Gastrocnemius medialis (tissue), 4 donors: ENCODE data around the gene GPATCH11. TPM values are rescaled to one million over a fixed set of nuclear protein-coding genes. Genes with fewer than 3 reads are reported as not detected.

Experiments used
- ATAC-seq, 2 donors: fragments of 150-250 bp; one replicate each; pipeline ENCODE4 v1.9.1; 2016
- DNase-seq, 2 donors: peaks; one replicate each; pipeline ENCODE4 v3.0.0-alpha.2; 2019
- H3K27ac ChIP-seq, 4 donors: fragments of 200-600 bp; sonication (generic); 1 replicate in 1 of 4; 2 replicates in 3 of 4; pipeline ENCODE4 v1.5.1; 2016 to 2018; ENCODE audit warnings: mild to moderate bottlenecking in 2 of 4, moderate library complexity in 1 of 4
- H3K27me3 ChIP-seq, 3 donors: fragments of 200-600 bp; sonication (generic) in 2 of 3; 1 replicate in 1 of 3; 2 replicates in 2 of 3; pipeline versions ENCODE4 v1.5.1 to v1.6.0; 2016 to 2019; ENCODE audit warnings: mild to moderate bottlenecking in 1 of 3, moderate library complexity in 1 of 3
- H3K36me3 ChIP-seq, 2 donors: fragments of 200-600 bp; sonication (generic) in 1 of 2; one replicate each; pipeline ENCODE4 v1.5.1; 2017 to 2018
- H3K4me1 ChIP-seq, 2 donors: fragments of 200-600 bp; sonication (generic) in 1 of 2; one replicate each; pipeline ENCODE4 v1.5.1; 2016 to 2017; ENCODE audit warnings: mild to moderate bottlenecking in 2 of 2
- H3K4me3 ChIP-seq, 4 donors: fragments of 200-600 bp; sonication (generic) in 3 of 4; 1 replicate in 1 of 4; 2 replicates in 3 of 4; pipeline ENCODE4 v1.5.1; 2016 to 2019; ENCODE audit warnings: mild to moderate bottlenecking in 2 of 4
- H3K9me3 ChIP-seq, 3 donors: fragments of 200-600 bp; sonication (generic) in 2 of 3; 1 replicate in 1 of 3; 2 replicates in 2 of 3; pipeline ENCODE4 v1.5.1; 2016 to 2019
- POLR2A ChIP-seq, 2 donors: fragments of 450-650 bp; IDR thresholded peaks; one replicate each; pipeline ENCODE4 v1.6.1; 2017; ENCODE audit warnings: antibody characterized with exemption in 2 of 2, mild to moderate bottlenecking in 2 of 2, moderate library complexity in 2 of 2
- in situ Hi-C, 4 donors: fragments of 200-750 bp; cut with MboI; loops; one replicate each; pipeline versions ENCODE4 v1.15.0 to v1.8.0; 2017; ENCODE audit warnings: low sequenced_read_pairs in 4 of 4
- intact Hi-C: fragments of 100-400 bp; cut with DNase I; formaldehyde crosslinking; loops from one replicate; pipeline ENCODE4 v1.15.1; 2023; ENCODE audit warnings: low total_unique reads
- total RNA-seq, 4 donors: library from RNA; depleted of rRNA; stranded (reverse); fragments of >200 nt; gene quantifications; one replicate each; pipeline versions ENCODE4 v1.1.0 to v1.2.3, GENCODE V29; 2016
- TF ChIP-seq, protein P1 (sequence below), 5 experiments: fragments of 450-650 bp in 3 of 5; fragments of 200-600 bp in 2 of 5; sonication (generic) in 2 of 5; IDR thresholded peaks in 4 of 5; conservative IDR thresholded peaks in 1 of 5; 1 replicate in 4 of 5; 2 replicates in 1 of 5; pipeline ENCODE4 v1.5.1; 2016 to 2019; ENCODE audit warnings: antibody characterized with exemption in 5 of 5, mild to moderate bottlenecking in 3 of 5, moderate library complexity in 3 of 5

GPATCH11 gene
- total RNA-seq, 4 donors from 2014 or later: 2.5 to 3.7 (median 3.0) TPM

DNA sequence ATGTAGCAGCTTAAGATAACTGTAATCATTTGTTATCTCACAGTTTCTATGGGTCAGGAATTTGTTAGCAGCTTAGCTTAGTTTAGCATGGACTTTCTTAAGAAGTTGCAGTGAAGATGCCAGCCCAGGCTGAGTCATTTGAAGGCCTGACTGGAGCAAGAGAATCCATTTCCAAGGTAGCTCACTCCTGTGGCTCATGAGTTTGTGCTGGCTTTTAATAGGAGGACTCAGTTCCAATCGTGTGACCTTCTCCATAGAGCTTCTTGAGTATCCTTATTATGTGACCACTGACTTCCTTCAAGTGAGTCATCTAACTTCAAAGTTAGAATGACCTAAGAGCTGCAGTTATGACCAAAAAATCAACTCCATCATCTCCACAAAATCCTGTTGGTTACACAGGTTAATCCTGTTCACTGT, 1.4 kb downstream of the GPATCH11 start:
- Histone ChIP-seq H3K27ac (no peak overlapping the region), H3K36me3 (peaks cover 0 to 27% of the 10 kb centered on the region in 2 donors), H3K4me3 (no peak overlapping the region), H3K27me3 (no peaks in the 10 kb centered on the region), H3K4me1 (peaks cover 22 to 24% of the 10 kb centered on the region in 2 donors), H3K9me3 (no peaks in the 10 kb centered on the region)
- ATAC-seq (no peak), DNase-seq (no peak)
- TF ChIP-seq, protein P1, sequence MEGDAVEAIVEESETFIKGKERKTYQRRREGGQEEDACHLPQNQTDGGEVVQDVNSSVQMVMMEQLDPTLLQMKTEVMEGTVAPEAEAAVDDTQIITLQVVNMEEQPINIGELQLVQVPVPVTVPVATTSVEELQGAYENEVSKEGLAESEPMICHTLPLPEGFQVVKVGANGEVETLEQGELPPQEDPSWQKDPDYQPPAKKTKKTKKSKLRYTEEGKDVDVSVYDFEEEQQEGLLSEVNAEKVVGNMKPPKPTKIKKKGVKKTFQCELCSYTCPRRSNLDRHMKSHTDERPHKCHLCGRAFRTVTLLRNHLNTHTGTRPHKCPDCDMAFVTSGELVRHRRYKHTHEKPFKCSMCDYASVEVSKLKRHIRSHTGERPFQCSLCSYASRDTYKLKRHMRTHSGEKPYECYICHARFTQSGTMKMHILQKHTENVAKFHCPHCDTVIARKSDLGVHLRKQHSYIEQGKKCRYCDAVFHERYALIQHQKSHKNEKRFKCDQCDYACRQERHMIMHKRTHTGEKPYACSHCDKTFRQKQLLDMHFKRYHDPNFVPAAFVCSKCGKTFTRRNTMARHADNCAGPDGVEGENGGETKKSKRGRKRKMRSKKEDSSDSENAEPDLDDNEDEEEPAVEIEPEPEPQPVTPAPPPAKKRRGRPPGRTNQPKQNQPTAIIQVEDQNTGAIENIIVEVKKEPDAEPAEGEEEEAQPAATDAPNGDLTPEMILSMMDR (IDR thresholded peaks at IDR 0.05 in 4 of 5, conservative IDR thresholded peaks at IDR 0.05 in 1 of 5): no peak
- TF ChIP-seq POLR2A (IDR thresholded peaks at IDR 0.05): no peak
- intact Hi-C loops (loop anchor here (5.0 kb wide), 1 partner anchor 842 kb away; the partner anchor contains the start of gene RMDN2), in situ Hi-C loops (no loop called here)

DNA sequence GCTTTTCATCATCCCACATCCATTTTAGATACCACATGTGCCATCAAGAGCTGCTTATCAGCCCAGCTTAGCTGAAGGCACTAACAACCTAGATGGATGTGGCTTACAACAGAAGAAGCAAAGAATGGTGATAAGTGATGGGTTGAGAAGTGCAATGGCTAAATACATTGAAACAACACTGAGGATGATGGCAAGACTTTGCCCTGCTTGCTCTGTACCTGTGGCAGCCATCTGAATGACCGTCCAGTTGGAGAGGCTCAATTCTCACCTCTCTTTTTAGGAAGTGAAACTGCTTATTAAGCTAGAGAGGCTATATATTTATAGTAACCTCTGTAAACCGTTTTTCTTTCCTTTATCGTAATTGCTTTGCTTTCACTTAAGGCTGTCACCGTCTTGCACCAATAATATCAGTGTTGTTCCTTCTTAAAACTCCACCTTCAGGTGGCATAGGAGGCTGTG, 5.7 kb downstream of the GPATCH11 start:
- DNase-seq: no peak
- H3K36me3 ChIP-seq: peaks cover 2 to 66% of the 10 kb centered on the region in 2 donors
- H3K27ac ChIP-seq: no peak overlapping the region
- no peak for ATAC-seq
- H3K9me3 ChIP-seq: no peaks in the 10 kb centered on the region
- no peak overlapping the region for H3K4me3 ChIP-seq
- peaks cover 6% of the 10 kb centered on the region in 2 donors for H3K4me1 ChIP-seq
- no peak for TF ChIP-seq POLR2A (IDR thresholded peaks at IDR 0.05)
- TF ChIP-seq, protein P1 (IDR thresholded peaks at IDR 0.05 in 4 of 5, conservative IDR thresholded peaks at IDR 0.05 in 1 of 5): no peak
- in situ Hi-C loops (no loop called here), intact Hi-C loops (no loop called here)
- no peaks in the 10 kb centered on the region for H3K27me3 ChIP-seq

DNA sequence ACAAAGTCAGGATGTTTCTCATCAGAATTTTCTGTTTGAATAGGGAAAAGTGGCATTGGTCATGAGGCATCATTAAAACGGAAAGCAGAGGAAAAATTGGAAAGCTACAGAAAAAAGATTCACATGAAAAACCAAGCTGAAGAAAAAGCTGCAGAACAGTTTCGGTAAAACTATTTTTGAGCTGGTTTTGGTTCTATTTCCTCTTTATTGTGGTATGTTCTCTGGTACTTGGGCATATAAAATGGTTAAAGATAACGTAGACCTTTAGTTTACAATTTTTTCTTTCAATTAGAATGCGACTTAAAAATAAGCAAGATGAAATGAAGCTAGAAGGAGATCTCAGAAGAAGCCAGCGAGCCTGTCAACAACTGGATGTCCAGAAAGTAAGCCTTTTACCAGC, 7.6 kb downstream of the GPATCH11 start:
- intact Hi-C loops: no loop called here
- in situ Hi-C loops: no loop called here
- peaks cover 4 to 85% of the 10 kb centered on the region in 2 donors for H3K36me3 ChIP-seq

DNA sequence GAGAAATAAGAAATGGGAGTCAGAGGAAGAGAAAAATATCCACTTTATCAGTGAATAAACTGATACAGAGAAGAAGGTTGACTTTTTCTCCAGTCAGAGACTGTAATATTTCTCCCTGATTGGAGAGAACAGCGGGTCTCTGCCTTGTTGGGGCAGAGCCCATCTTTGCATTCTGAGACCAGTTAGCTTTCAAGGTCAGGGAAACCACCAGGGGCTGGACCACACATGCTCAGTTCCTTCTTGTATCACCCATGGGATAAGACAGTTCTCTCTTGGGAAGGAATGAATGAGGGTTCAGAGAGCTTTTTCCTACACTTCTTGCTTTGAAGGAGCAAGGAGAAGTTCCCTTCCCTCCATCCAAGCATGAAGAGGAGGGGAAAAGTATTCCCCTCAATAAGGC, 12.2 kb downstream of the GPATCH11 start:
- Histone ChIP-seq H3K9me3 (no peaks in the 10 kb centered on the region), H3K27ac (no peak overlapping the region), H3K4me3 (no peak overlapping the region), H3K4me1 (no peaks in the 10 kb centered on the region), H3K36me3 (peaks cover 6 to 67% of the 10 kb centered on the region in 2 donors), H3K27me3 (no peaks in the 10 kb centered on the region)
- ATAC-seq: no peak
- in situ Hi-C loops: no loop called here
- intact Hi-C loops: no loop called here
- no peak for DNase-seq
- no peak for TF ChIP-seq POLR2A (IDR thresholded peaks at IDR 0.05)
- TF ChIP-seq, protein P1 (IDR thresholded peaks at IDR 0.05 in 4 of 5, conservative IDR thresholded peaks at IDR 0.05 in 1 of 5): no peak

More for the DNA sequence above, 7.6 kb downstream of the GPATCH11 start:
- ATAC-seq (no peak), DNase-seq (no peak)
- H3K27ac ChIP-seq: no peak overlapping the region
- TF ChIP-seq, protein P1 (IDR thresholded peaks at IDR 0.05 in 4 of 5, conservative IDR thresholded peaks at IDR 0.05 in 1 of 5): no peak
- TF ChIP-seq POLR2A (IDR thresholded peaks at IDR 0.05): no peak
- no peaks in the 10 kb centered on the region for H3K27me3 ChIP-seq
- H3K4me1 ChIP-seq: no peaks in the 10 kb centered on the region
- H3K9me3 ChIP-seq: no peaks in the 10 kb centered on the region
- no peak overlapping the region for H3K4me3 ChIP-seq
